ENCODE measurements around the gene PIP5K1B.

- TF ChIP-seq CTCF (IDR thresholded peaks at IDR 0.05), result no peak
- TF ChIP-seq POLR2AphosphoS5 (IDR thresholded peaks at IDR 0.05), result no peak
- TF ChIP-seq POLR2A (IDR thresholded peaks at IDR 0.05), result no peak
- no peak for TF ChIP-seq EP300 (IDR thresholded peaks at IDR 0.05)
Measured at GRCh38 chr9:68883224-68883623, 178.2 kb downstream of the PIP5K1B start.

All from sigmoid colon (tissue), 4 donors.